ENCODE measurements around the gene KDM4B. TPM values are rescaled to one million over a fixed set of nuclear protein-coding genes. Genes with fewer than 3 reads are reported as not detected.

The KDM4B gene
- total and polyA plus RNA-seq, 4 donors: 17.1 to 49.5 (median 24.7) TPM

- peaks cover 13 to 32% (median 20%) of the 10 kb centered on the region in 5 donors for H3K4me1 ChIP-seq (ENCODE audit: control insufficient read depth in 5 of 5, insufficient read depth in 5 of 5, low read length in 5 of 5)
- no peak overlapping the region for H3K9ac ChIP-seq (ENCODE audit: insufficient read depth in 1 of 2, low read length in 2 of 2)
- no peak for DNase-seq
- no peaks in the 10 kb centered on the region for H3K27me3 ChIP-seq (ENCODE audit: control insufficient read depth in 3 of 3, insufficient read depth in 3 of 3, low read length in 2 of 3)
- peaks cover 0 to 5% (median 0%) of the 10 kb centered on the region in 4 donors for H3K36me3 ChIP-seq (ENCODE audit: control insufficient read depth in 4 of 4, insufficient read depth in 4 of 4, low read length in 4 of 4)
- no peak for ATAC-seq (ENCODE audit: insufficient read depth, low FRiP score)
- no peak overlapping the region for H3K4me3 ChIP-seq
- TF ChIP-seq CTCF (IDR thresholded peaks at IDR 0.05; ENCODE audit: control extremely low read depth, extremely low read depth): no peak
- no peaks in the 10 kb centered on the region for H3K9me3 ChIP-seq (ENCODE audit: control insufficient read depth in 4 of 4, insufficient read depth in 3 of 4, low read length in 3 of 4)
- 64 to 74% methylated on average over 3 of the region's 3 CpGs for WGBS, 2 donors
- H3K27ac ChIP-seq (ENCODE audit: low read depth in 1 of 2, low read length in 1 of 2): no peak overlapping the region
Observed at GRCh38 chr19:4980067-4980466, 11.2 kb downstream of the KDM4B start.

DNA sequence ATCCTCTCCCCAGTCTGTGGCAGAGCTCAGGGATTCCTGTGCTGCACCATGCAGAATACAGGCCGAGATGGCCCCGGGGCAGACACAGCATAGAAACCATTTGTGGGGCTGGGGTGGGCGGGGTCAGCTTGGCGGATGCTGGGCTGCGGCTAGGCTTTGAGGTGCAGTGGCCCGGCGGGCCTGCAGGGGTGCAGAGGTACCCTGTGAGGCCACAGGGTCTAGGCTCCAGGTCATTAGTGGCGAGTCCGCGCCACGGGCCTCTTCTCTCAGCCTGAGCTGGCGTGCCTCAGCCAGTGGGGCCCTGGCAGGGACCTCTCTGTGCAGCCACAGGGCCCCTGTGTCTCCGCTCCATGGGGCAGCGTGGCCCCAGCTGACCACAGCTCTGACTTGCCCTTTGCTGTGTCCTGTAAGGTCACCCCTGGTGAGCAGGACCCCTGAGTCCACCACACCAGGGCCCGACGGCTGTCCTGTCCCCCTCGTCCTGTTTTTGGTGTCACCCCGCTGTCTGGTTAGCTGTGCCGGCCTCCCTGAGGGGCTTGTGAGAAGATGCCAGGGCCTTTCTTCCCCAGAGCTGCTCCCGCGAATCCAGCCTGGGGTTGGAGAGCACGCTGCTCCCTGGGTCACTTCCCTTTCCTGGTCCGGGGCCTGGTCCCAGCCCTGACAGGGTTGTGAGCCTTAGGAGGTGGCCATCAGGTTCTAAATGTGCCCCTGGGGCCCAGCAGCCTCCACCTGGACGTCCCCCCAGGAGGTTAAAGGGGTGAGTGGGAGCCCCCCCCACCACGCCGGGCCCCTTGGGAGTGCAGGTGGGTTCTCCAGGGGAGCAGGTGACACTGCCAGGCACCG, 12.1 kb downstream of the KDM4B start:
- WGBS, 2 donors: 86% methylated on average over 27 of the region's 27 CpGs
- Histone ChIP-seq H3K27ac (ENCODE audit: low read depth in 1 of 2, low read length in 1 of 2) (no peak overlapping the region), H3K27me3 (ENCODE audit: control insufficient read depth in 3 of 3, insufficient read depth in 3 of 3, low read length in 2 of 3) (no peaks in the 10 kb centered on the region), H3K4me1 (ENCODE audit: control insufficient read depth in 5 of 5, insufficient read depth in 5 of 5, low read length in 5 of 5) (peaks cover 11 to 31% (median 20%) of the 10 kb centered on the region in 5 donors), H3K4me3 (no peak overlapping the region), H3K9me3 (ENCODE audit: control insufficient read depth in 4 of 4, insufficient read depth in 3 of 4, low read length in 3 of 4) (no peaks in the 10 kb centered on the region), H3K9ac (ENCODE audit: insufficient read depth in 1 of 2, low read length in 2 of 2) (no peak overlapping the region), H3K36me3 (ENCODE audit: control insufficient read depth in 4 of 4, insufficient read depth in 4 of 4, low read length in 4 of 4) (peaks cover 0 to 5% (median 0%) of the 10 kb centered on the region in 4 donors)
- DNase-seq: peak in 1 of 3 donors; percentile 9
- TF ChIP-seq CTCF (IDR thresholded peaks at IDR 0.05; ENCODE audit: control extremely low read depth, extremely low read depth): no peak
- ATAC-seq (ENCODE audit: insufficient read depth, low FRiP score): no peak

DNA sequence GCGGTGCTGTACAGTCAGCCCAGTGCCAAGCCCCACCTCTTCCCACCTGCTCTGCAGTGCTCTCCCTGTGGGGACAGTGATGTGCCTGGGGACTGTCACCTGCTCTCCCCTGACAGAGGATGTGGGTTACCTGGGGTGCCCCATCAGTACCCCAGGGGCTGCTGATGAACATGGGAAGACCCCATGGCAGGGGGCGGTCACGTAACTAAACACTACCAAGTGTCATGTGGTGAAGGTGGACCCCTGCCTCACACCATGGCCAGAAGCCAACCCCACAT, 12.7 kb downstream of the KDM4B start:
- no peak overlapping the region for H3K4me3 ChIP-seq
- ATAC-seq (ENCODE audit: insufficient read depth, low FRiP score): no peak
- H3K9ac ChIP-seq (ENCODE audit: insufficient read depth in 1 of 2, low read length in 2 of 2): no peak overlapping the region
- peaks cover 0 to 5% (median 0%) of the 10 kb centered on the region in 4 donors for H3K36me3 ChIP-seq (ENCODE audit: control insufficient read depth in 4 of 4, insufficient read depth in 4 of 4, low read length in 4 of 4)
- peak in 1 of 3 donors; percentile 7 for DNase-seq
- H3K9me3 ChIP-seq (ENCODE audit: control insufficient read depth in 4 of 4, insufficient read depth in 3 of 4, low read length in 3 of 4): no peaks in the 10 kb centered on the region
- TF ChIP-seq CTCF (IDR thresholded peaks at IDR 0.05; ENCODE audit: control extremely low read depth, extremely low read depth): no peak
- WGBS, 2 donors: 85 to 88% methylated on average over 3 of the region's 3 CpGs
- H3K4me1 ChIP-seq (ENCODE audit: control insufficient read depth in 5 of 5, insufficient read depth in 5 of 5, low read length in 5 of 5): peaks cover 9 to 28% (median 20%) of the 10 kb centered on the region in 5 donors
- no peaks in the 10 kb centered on the region for H3K27me3 ChIP-seq (ENCODE audit: control insufficient read depth in 3 of 3, insufficient read depth in 3 of 3, low read length in 2 of 3)
- H3K27ac ChIP-seq (ENCODE audit: low read depth in 1 of 2, low read length in 1 of 2): no peak overlapping the region
